K562 (cell line): ENCODE data around the gene SLC9C2. TPM values are rescaled to one million over a fixed set of nuclear protein-coding genes. Genes with fewer than 3 reads are reported as not detected.

ENCODE experiments used
- BCL6 ChIP-seq: fragments of 250-450 bp; sonication (Bioruptor Pico); IDR thresholded peaks from 2 replicates; pipeline ENCODE4 v1.4.0; 2020
- CBX3 ChIP-seq, 2 experiments: IDR thresholded peaks; 1 replicate in 1 of 2; 2 replicates in 1 of 2; pipeline ENCODE4 v1.6.1; 2012; ENCODE audit warnings: inconsistent platforms in 2 of 2, low read length in 2 of 2, borderline replicate concordance in 1 of 2, control low read depth in 1 of 2
- DIDO1 ChIP-seq: fragments of 450-650 bp; IDR thresholded peaks from 2 replicates; pipeline ENCODE4 v1.6.1; 2016; ENCODE audit warnings: low read depth, missing biosample characterization, missing genetic modification characterization
- EHMT2 ChIP-seq: fragments of 450-650 bp; IDR thresholded peaks from 2 replicates; pipeline ENCODE4 v1.6.1; 2018; ENCODE audit warnings: antibody characterized with exemption
- ETS2 ChIP-seq: IDR thresholded peaks from 2 replicates; pipeline ENCODE4 v1.6.1; 2016; ENCODE audit warnings: borderline replicate concordance, missing genetic modification characterization, mild to moderate bottlenecking, moderate library complexity, missing compliant biosample characterization; ENCODE audit not compliant: poor library complexity, severe bottlenecking
- ETV1 ChIP-seq: fragments of 450-650 bp; conservative IDR thresholded peaks from 2 replicates; pipeline ENCODE4 v1.6.1; 2016; ENCODE audit warnings: missing genetic modification characterization, control low read depth, low read depth, missing compliant biosample characterization
- JUND ChIP-seq, 2 experiments: IDR thresholded peaks; 2 replicates in 1 of 2; 3 replicates in 1 of 2; pipeline ENCODE4 v1.6.1; 2011; ENCODE audit warnings: borderline replicate concordance in 2 of 2, low read depth in 2 of 2, low read length in 2 of 2, improper control_type of control experiment in 1 of 2, missing biosample characterization in 1 of 2, missing genetic modification characterization in 1 of 2, missing genetic modification reagents in 1 of 2
- KAT2B ChIP-seq: IDR thresholded peaks from one replicate; pipeline ENCODE4 v1.6.1; 2012; ENCODE audit warnings: low read depth, mild to moderate bottlenecking, control low read depth, inconsistent platforms, low read length, moderate library complexity
- MYC ChIP-seq, 2 experiments: fragments of 250-450 bp in 1 of 2; sonication (Bioruptor Pico) in 1 of 2; IDR thresholded peaks; 2 replicates each; pipeline versions ENCODE4 v1.5.1 to v1.6.1; 2012 to 2021; ENCODE audit warnings: low read depth in 2 of 2, borderline replicate concordance in 1 of 2, improper control_type of control experiment in 1 of 2, low read length in 1 of 2, mild to moderate bottlenecking in 1 of 2, moderate library complexity in 1 of 2
- POLR2A ChIP-seq: fragments of 450-650 bp; conservative IDR thresholded peaks from 2 replicates; pipeline ENCODE4 v1.6.1; 2016
- SAFB2 ChIP-seq: fragments of 200-400 bp; formaldehyde crosslinking; IDR thresholded peaks from 2 replicates; pipeline ENCODE4 v1.6.1; 2018; ENCODE audit warnings: borderline replicate concordance, low read length, low read depth, moderate library complexity; ENCODE audit not compliant: severe bottlenecking
- TEAD4 ChIP-seq, 2 experiments: sonication (generic) in 1 of 2; formaldehyde crosslinking in 1 of 2; IDR thresholded peaks; 2 replicates each; pipeline versions ENCODE4 v1.6.1 to v1.8.0; 2012 to 2022; ENCODE audit warnings: borderline replicate concordance in 1 of 2, inconsistent platforms in 1 of 2, low read length in 1 of 2, mild to moderate bottlenecking in 1 of 2, missing genetic modification reagents in 1 of 2
- TFAM ChIP-seq: fragments of 250-450 bp; sonication (Bioruptor Pico); conservative IDR thresholded peaks from 2 replicates; pipeline ENCODE4 v1.5.0; 2021; ENCODE audit warnings: mild to moderate bottlenecking, moderate library complexity
- ZNF143 ChIP-seq: sonication (generic); formaldehyde crosslinking; IDR thresholded peaks from 2 replicates; pipeline ENCODE4 v1.9.0; 2022; ENCODE audit warnings: mild to moderate bottlenecking, missing genetic modification reagents
- ZNF780A ChIP-seq: fragments of 250-450 bp; sonication (Bioruptor Pico); IDR thresholded peaks from 2 replicates; pipeline ENCODE4 v1.5.0; 2021; ENCODE audit warnings: mild to moderate bottlenecking
- polyA plus RNA-seq, 8 experiments: library from polyadenylated mRNA; depleted of rRNA in 4 of 8; stranded (reverse) in 5 of 8; unstranded in 3 of 8; fragments of >200 nt; fragmentation: Nextera tagmentation in 2 of 8; fragmentation: Illumina TruSeq in 1 of 8; extraction: Ambion mirVana in 2 of 8; extraction: Trizol in 1 of 8; gene quantifications; 2 replicates each; pipeline versions ENCODE4 v1.2.1 to v1.2.3, GENCODE V29; 2011 to 2014; ENCODE audit warnings: inconsistent platforms in 1 of 8, missing spikeins in 1 of 8
- total RNA-seq, 7 experiments: library from RNA; depleted of rRNA in 6 of 7; stranded (reverse); fragments of >200 nt in 6 of 7; fragmentation: Illumina TruSeq in 2 of 7; extraction: Trizol in 2 of 7; gene quantifications; 2 replicates each; pipeline versions ENCODE4 v1.2.1 to v1.2.3, GENCODE V29; 2011 to 2021; ENCODE audit warnings: low replicate concordance in 1 of 7
- TF ChIP-seq, protein P1 (sequence below), 2 experiments: fragments of 450-650 bp; formaldehyde crosslinking in 1 of 2; IDR thresholded peaks; 2 replicates each; pipeline versions ENCODE4 v1.4.0 to v1.6.1; 2014 to 2020; ENCODE audit warnings: mild to moderate bottlenecking in 2 of 2, borderline replicate concordance in 1 of 2, low read depth in 1 of 2
- TF ChIP-seq, protein P2 (sequence below), 2 experiments: fragments of 450-650 bp; IDR thresholded peaks; 2 replicates each; pipeline ENCODE4 v1.6.1; 2016

Gene SLC9C2
- total and polyA plus RNA-seq, 9 of the 15 experiments (the other 6 are each of a cell fraction or from before 2014, with no cell fraction given), result 0.11 to 0.22 (median 0.15) TPM; not detected in 5

DNA sequence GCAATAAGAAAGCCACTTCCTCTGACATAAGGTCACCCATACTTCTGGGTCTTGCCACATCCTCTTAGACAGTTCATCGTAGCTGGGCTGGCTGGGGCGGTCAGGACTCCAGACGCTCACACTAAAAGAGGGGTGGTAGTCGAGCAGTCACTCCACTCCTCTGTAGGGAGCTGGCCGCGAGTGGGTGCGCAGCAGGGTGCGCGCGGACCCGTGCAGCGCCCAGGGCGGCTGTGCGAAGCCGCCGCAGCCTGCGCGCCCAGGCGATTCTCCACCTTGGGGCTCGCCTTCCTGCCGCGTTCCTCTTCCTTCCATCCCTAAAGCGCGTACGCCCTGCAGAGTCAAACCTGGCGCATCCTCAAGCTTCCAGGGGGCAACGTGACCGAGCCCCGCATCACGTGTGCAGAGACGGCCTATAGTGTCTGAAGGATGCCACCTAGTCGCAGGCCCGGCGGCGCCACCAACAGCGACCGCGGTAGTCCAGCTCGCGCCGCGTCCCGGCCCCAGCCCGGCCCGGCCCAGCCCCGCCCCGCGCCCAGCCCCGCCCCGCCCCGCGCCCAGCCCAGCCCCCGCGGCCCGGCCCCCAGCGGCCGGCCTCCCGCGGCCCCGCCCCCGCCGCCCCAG lies 126.1 kb downstream of the SLC9C2 start (continued):
- TF ChIP-seq, protein P1, sequence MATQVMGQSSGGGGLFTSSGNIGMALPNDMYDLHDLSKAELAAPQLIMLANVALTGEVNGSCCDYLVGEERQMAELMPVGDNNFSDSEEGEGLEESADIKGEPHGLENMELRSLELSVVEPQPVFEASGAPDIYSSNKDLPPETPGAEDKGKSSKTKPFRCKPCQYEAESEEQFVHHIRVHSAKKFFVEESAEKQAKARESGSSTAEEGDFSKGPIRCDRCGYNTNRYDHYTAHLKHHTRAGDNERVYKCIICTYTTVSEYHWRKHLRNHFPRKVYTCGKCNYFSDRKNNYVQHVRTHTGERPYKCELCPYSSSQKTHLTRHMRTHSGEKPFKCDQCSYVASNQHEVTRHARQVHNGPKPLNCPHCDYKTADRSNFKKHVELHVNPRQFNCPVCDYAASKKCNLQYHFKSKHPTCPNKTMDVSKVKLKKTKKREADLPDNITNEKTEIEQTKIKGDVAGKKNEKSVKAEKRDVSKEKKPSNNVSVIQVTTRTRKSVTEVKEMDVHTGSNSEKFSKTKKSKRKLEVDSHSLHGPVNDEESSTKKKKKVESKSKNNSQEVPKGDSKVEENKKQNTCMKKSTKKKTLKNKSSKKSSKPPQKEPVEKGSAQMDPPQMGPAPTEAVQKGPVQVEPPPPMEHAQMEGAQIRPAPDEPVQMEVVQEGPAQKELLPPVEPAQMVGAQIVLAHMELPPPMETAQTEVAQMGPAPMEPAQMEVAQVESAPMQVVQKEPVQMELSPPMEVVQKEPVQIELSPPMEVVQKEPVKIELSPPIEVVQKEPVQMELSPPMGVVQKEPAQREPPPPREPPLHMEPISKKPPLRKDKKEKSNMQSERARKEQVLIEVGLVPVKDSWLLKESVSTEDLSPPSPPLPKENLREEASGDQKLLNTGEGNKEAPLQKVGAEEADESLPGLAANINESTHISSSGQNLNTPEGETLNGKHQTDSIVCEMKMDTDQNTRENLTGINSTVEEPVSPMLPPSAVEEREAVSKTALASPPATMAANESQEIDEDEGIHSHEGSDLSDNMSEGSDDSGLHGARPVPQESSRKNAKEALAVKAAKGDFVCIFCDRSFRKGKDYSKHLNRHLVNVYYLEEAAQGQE (IDR thresholded peaks at IDR 0.05; ENCODE audit: borderline replicate concordance), result peak; percentile 64; the same call in 1 of the 2 replicates
- TF ChIP-seq, protein P1 (CRISPR knock-in tag; IDR thresholded peaks at IDR 0.05; ENCODE audit: low read depth), result peak; percentile 82
- TF ChIP-seq ETS2 (no peak), POLR2A (0 out of 2 replicates have a peak, but pooled peaks have one; percentile 54), BCL6 (CRISPR knock-in tag) (no peak), SAFB2 (no peak), ETV1 (no peak), JUND (IDR thresholded peaks at IDR 0.05; ENCODE audit: borderline replicate concordance, low read depth, low read length) (peak; percentile 11; the same call in 1 of the 2 replicates), JUND (tag; IDR thresholded peaks at IDR 0.05; ENCODE audit: borderline replicate concordance, low read depth, low read length) (no peak; the same call in 2 of the 3 replicates), MYC (IDR thresholded peaks at IDR 0.05; ENCODE audit: low read depth, low read length) (peak; percentile 68), MYC (CRISPR knock-in tag; IDR thresholded peaks at IDR 0.05; ENCODE audit: borderline replicate concordance, low read depth) (no peak), TFAM (no peak), CBX3 (IDR thresholded peaks at IDR 0.05; ENCODE audit: borderline replicate concordance in 1 of 2, low read length in 2 of 2) (0 out of 3 replicates have a peak, but pooled peaks of 1 of the 2 experiments have one; percentile 22), DIDO1 (tag) (no peak), ZNF780A (CRISPR knock-in tag) (no peak), TEAD4 (IDR thresholded peaks at IDR 0.05; ENCODE audit: low read length) (peak; percentile 36; the same call in 1 of the 2 replicates), TEAD4 (CRISPR knock-in tag; IDR thresholded peaks at IDR 0.05; ENCODE audit: borderline replicate concordance) (no peak), ZNF143 (no peak), KAT2B (no peak), EHMT2 (no peak)
- TF ChIP-seq, protein P2, sequence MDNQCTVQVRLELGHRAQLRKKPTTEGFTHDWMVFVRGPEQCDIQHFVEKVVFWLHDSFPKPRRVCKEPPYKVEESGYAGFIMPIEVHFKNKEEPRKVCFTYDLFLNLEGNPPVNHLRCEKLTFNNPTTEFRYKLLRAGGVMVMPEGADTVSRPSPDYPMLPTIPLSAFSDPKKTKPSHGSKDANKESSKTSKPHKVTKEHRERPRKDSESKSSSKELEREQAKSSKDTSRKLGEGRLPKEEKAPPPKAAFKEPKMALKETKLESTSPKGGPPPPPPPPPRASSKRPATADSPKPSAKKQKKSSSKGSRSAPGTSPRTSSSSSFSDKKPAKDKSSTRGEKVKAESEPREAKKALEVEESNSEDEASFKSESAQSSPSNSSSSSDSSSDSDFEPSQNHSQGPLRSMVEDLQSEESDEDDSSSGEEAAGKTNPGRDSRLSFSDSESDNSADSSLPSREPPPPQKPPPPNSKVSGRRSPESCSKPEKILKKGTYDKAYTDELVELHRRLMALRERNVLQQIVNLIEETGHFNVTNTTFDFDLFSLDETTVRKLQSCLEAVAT (IDR thresholded peaks at IDR 0.05), result no peak
